Measurements from ENCODE around the gene KCNQ1.

Gene KCNQ1

GRCh38 chr11:2792381-2793250 is 347.8 kb downstream of the KCNQ1 start:
- no peak for DNase-seq

DNA sequence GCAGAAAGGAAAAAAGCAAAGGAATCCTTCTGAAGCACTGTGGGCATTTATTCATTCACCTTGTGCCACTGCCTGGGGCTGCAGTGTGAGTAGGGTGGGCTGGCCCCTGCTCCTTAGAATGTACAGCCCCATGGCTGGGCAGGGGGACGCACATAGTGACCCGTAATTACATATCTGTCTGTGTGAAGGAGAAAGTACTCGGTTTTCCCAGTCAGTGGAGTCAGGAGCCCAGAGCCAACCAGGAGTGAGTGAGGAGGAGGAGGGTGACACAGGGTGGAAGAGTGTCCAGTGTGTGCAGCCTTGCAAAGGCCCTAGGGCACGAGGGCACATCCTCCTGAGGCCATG is 348.9 kb downstream of the KCNQ1 start:
- DNase-seq = no peak

DNA sequence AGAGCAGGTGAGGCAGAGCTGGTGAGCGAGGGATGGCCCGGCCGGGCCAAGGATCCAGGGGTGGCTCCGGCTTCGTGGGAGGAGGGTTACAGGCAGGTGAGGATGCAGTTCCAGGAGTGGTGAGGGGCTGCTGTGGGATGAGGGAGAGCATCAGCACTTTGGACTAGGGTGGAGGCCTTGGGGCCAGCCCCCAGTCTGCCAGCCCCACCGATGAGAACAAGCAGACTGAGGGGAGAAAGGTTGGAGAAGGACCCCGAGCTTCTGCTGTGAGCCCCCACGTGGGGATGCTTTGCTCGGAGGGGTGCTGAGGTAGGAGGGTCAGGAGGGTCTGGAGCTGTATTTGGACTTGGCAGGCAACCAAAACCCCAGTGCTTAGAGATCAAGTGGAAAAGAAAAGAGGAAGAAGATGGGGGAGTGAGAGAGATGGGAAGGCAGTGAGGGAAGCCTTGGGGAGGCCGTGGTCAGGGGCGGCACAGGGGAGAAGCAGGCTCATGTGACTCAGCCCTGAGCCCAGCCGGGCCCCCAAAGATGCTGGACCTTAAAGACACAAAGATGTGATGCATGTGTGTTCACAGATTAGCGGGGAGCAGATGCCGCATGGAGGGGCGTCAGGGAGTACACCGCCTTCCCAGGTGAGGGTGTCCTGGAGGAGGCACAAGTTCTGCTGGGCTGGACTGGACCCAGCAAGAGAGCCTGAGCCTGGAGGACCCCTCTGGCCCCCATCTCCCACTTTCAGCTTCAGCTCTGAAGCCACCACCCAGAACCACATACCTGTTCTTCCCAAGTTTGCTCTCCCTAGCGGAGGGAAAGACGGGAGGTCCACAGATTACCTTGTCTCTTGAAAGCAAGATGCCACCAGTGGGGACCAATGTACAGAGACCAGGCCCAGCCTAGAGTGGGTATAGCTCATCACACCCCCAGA is 349.5 kb downstream of the KCNQ1 start:
- DNase-seq = no peak

GRCh38 chr11:2794968-2795322 is 350.1 kb downstream of the KCNQ1 start:
- DNase-seq = no peak

DNA sequence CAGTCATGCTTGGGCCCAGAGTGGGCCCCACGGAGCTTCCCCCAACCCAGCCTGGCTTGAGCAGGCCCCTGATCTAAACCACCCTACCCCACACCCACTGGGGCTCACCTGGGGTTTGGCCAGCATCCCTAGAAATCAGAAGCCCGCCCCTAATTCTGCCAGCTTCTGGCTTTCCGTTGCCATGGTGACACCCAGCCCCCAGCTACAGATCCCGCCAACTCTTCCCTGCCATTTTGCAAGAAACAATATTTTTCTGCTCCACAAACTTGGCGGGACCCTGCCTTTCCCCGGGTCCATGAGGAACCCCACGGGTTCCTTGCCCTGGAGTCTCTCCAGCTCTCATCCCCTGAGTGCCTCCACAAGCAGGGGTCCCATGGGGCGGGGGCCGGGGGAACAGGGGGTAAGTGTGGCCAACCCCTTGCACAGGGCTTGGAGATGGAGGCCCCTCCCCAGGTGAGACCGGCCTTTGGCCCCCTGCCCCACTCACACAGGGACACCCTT is 350.7 kb downstream of the KCNQ1 start:
- DNase-seq = peak; percentile 0

DNA sequence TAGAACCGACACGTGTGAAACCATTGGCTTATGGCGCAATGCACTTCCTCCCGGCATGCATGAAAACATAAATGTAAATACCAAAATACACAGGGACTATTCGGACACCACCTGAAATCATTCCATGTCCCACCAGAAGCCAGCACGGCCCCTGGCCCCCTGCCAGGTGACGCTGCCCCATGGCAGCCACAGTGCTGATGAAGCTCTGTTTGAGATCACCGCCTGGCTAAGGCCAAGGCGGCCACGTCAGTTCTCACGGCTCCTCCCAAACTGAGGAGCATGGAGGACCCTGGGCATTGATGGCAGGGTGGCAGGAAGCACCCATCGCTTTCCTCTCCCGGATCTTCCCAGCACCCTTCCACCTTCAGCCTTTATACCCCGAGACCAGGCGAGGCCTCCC is 351.3 kb downstream of the KCNQ1 start:
- DNase-seq = no peak

DNA sequence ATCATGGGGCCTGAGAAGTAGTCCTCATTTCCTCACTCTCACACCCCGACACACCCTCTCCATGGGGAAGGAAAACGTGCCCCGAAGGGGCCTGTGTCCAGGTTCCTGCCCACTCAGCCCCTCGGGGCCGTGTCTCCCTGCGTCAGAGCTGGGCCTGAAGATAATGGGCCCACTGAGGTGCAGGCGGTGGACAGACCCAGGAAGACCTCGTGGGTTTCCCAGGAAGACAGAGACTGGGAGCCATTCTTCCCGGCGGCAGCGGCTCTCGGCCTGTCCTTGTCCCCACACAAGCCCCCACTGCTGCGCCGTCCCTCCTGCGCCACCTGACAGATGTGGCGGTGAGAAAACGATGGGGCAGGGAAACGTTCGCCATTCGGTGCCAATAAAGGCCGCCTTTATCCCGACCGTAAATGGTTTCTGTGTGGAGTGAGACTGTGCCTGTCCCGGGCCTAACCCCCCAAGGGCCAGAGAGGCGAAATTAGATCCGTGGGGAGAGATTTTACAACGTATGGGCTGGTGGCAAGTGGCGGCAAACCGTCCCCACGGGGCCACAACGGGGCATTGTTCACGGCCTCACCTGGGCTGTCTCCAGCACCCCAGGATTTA is 351.8 kb downstream of the KCNQ1 start:
- DNase-seq = no peak

DNA sequence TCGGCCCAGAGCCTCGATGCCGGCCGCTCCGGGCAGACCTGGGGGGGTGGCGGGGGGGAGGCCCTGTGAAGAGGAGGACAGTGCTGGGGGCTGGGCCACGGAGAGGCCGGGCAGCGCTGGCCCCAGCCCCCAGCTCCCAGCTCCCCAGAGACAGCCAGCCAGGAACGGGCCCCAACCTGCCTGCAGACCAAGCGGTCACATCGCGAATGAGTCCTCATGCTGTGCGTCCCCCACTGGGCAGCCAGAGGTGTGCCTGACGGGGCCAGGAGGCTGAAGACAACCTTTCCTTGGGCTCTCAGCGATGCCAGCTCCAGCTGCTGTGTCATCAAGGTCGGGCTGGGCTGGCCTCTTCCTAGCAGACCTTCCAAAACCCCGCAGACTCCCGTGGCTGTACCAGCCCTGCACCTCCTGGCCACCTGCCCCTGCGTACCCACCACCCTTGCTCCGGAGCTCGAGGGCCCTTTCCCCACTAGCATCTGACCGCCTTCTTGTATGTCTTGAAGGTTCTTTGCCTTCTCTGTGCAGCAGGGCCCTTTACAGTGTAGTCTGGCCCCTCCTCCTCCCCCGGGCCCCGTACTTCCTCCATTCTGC is 352.4 kb downstream of the KCNQ1 start:
- no peak for DNase-seq

- DNase-seq = no peak
Measured at GRCh38 chr11:2797741-2798361, 353.0 kb downstream of the KCNQ1 start.

GRCh38 chr11:2798951-2799761 is 354.3 kb downstream of the KCNQ1 start:
- no peak for DNase-seq

DNA sequence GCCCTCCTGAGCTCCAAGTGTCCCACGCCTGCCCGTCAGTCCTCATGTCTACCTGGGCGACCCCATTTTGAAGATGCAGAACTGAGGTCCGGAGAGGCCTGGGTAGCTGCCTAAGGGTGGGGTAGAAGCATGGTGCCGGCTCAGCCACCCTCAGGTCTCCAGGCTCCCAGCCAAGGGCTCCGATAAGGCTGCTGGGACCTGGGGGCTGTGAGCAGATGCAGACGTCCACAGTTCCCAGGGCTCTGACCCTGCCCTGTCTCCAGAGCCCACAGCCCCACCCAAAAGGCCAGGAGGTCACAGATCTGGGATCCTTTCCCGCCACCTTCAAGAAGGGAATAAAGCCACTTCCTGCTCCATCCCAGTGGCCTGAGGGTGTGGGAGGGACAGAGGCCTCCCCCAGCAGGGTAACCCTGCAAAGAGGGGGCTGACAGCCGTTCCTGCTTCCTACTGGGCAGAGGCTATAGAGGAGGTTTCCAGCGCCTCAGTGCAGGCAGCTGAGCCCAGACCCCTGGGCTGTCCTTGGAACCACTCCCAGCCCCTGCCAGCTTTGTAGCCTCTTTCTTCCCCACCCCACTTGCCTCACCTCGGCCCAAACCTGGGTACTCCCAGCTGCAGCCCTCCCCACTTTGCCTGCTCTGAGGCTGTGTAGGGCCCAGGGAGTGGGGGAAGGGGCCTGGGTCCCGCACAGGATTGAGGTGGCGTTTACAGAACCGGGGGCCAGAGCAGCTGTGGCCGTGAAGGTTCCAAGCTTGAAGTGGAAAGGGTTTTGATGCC is 355.3 kb downstream of the KCNQ1 start:
- no peak for DNase-seq

- DNase-seq = no peak
Measured at GRCh38 chr11:2800655-2801531, 356.1 kb downstream of the KCNQ1 start.

DNA sequence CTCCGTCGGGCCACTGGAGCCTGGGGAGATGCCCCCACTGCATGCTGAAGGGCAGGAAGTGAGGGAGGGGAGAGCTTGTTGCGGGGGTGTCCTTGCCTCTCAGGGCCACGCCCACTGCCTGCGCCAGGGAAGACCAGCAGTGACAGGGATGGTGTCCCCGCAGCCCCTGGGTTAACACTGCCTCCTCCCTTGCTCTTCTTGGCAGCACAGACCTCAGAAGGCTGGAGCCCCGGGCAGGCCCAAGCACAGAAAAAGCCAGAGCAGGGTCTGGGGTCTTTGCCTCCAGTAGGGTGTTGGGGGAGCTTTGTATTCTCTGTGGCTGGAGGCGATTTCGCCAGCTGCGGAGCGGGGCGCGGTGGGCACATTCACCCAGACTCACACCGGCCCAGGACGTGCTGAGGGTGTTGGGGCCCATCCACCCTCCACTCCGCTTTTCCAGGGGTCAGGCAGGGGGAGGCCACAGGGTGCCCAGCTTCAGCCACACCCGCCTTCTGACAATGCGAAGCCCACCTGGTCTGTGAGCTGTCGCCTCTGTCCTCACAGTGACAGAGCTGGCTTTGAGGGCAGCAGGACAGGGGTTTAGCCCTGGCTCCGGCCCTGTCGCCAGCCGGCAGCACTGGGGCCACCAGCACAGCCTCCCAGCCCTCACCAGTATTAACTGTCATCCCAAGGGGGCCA is 357.0 kb downstream of the KCNQ1 start:
- DNase-seq = no peak

DNA sequence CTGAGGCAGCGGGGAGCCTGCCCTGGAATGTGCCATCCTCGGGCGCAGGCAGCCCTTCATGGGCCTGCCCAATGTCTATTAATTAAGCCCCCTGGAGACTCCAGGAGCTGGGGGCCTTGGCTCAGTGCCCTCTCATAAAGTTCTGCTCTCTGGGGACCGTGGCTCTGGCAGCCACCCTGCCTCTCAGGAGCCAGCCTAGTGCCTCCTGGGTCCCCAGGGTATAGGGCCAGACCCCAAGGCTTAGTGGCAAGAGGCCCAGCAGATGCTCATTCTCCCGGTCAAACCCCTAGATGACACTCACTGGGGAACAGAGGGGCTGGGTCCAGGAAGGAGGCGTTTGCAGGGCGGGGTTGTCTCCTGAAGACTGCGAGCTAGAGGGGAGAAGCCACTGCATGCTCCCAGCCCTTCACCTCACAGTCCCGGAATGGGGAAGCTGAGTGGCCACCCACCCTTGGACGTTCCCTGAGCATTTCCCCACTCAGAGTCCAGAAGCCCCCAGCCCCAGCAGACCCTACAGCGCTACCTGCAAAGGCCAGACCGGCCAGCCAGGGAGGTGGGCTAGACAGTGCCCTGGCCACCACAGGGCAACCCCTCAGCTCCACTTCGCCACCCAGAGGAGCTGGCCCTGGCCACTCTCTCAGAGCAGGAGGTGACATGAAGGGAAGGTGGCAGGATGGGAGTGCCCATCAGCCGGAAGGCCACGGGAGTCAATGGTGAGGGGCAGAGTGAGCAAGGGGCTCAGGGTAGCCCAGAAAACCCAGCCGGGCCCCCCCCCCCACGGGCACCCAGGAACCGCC is 357.8 kb downstream of the KCNQ1 start:
- DNase-seq = no peak

- DNase-seq = no peak
Measured at GRCh38 chr11:2803186-2804091, 358.6 kb downstream of the KCNQ1 start.

- no peak for DNase-seq
Measured at GRCh38 chr11:2804189-2804588, 359.4 kb downstream of the KCNQ1 start.

DNA sequence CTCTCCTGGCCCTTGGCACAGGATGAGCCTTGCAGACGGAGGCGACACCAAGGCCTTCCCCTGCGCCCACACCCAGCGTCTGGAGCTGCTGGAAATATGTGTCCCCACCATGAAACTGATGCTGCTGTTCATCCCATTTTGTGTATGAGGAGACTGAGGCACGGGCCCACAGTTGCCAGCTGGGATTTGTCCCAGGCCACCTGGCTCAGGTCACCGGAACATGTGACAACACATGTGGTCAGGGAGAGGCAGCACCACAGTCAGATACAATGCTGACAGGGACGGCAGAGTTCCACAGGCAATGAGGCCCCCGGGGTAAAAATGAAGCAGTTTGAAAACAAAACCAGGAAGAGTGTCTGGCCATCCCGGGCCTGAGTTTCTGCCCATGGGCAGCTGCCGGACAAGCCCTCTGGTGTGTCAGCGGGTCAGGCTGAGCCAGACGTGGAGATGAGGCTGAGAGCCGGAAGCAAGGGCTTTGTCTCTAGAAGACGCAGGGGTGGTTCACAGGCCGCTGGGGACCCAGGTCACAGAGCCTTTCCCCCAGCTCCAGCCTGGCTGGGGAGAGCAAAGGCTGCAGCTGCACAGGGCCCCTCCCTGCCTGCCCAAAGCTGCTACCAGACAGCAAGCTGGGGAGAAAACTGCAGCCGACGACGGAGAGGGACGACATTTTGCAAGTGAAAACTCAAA is 360.0 kb downstream of the KCNQ1 start:
- DNase-seq = no peak

Data from stimulated activated CD4-positive, alpha-beta T cell treated with anti-CD3 and anti-CD28 coated beads, Interleukin-15, amount 100 ng/mL, for 24 hours (primary cell).